Nucleus accumbens (tissue), 56 donors: ENCODE measurements around the gene TMEM43.

ENCODE experiments used
- DNase-seq, 56 donors: peaks; one replicate each; lab custom pipeline; 2025; lab: John Stamatoyannopoulos, UW

The TMEM43 gene

DNA sequence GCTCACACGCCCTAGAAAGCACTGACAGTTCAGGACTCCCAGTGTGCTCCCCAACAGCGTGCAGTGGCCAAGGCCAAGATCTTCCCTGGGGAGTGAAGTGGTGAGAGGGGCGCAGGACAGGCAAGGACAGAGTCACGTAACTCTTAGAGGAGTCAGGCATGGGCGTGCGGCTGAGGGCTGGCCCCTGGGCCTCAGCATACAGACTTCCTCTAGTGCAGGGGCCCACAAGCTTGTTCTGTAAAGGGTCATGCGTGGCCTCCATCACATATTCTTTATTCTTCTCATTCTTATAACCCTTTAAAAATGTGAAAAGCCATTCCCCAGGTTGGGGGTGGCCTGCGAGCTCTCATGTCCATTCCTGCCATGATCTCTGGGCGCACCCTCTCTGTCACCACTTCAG is 25.2 kb downstream of the TMEM43 start:
- DNase-seq, result no peak

DNA sequence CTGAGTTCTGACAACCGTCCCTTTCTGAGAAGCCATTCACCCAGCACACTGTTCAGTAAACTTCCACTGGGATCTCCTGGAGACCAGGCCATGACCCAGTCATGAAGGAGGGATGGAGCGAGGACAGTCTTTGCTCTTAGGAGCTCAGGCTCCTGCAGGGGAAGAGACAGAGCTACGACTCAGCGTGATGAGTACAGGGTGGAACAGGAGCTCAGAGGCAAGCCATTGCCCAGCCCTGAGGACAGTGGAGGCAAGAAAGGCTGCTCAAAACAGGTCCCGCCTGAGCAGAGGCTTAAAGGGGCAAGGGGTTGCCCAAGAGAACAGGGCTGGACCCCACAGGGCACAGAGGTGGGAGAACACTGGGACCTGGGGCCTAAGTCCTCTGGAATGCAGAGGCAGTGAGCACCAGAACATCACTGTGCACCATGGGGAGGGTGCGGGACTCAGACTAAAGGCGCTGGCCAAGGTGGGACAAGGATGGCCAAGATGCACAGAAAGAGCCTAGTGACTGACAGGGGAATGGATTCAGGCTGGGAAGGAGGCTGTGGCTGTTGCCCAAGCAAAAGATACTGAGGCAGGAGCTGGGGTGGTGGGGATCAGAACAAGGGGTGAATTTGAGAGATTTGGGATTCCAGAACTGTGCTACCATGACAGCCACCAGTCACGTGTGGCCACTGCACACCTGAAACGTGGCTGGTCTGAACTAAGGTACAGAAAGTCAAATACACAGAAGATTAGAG is 25.8 kb downstream of the TMEM43 start:
- DNase-seq, result no peak

DNA sequence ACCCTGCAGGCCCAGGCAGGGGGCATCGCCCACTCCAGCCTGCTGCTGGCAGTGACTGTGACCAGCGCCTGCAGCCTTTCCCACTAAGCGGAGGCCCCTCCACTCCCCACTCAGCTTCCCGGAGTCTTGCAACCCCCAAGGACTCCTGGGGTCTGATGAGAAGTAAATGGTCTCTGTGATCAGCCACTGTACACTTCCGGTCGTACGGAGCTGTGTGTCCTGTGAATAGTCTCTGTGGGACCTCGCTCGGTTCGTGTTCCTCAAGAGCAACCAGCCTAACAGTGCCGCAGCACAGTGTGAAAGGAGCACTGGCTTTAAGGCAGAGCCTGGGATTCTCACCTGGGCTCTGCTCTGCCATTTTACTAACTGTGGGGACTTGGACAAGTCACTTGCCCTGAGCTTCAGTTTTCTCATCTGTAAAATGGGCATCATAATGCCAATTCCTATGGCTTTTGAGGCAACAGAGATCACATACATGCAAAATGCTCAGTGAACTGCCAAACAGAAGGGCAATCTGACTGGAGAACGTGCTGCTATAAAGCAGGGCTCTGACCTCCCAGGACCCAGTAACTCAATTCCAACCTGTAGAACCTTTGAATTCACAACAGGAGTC is 26.7 kb downstream of the TMEM43 start:
- DNase-seq, result no peak

DNA sequence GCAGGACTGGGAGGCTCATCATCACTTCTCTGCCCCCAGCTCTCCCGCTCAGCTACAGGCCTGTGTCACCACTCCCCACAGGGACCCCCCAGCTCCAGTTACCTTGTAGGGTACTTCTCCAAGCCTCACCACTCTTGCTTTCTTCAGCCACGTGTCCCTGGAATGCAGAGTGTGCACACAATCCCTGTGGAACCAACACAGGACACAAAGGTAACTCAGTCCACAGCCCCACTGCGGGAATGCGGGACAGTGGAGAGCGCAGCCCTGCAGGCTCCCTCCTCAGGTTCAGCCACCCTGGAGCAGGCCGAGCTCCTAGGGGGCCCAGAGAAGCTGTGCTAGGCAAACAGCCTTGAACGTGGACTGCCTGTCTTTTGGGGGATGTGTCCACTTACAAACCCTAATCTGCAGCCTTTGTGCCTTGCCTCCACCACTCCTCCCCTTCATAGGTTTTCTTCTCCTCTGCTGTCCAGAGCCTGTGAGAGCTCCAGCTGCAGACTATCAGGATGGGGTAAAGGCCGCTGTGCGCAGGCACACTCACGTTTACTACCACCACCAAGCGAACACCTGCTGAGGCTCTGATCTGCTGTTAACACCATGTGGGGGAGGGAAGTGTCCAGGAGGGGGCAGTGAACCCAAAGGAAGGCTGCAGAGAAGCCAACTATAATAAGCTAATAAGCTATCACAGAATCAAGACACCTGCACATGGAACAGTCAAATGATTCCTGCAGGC is 27.5 kb downstream of the TMEM43 start:
- DNase-seq, result no peak

DNA sequence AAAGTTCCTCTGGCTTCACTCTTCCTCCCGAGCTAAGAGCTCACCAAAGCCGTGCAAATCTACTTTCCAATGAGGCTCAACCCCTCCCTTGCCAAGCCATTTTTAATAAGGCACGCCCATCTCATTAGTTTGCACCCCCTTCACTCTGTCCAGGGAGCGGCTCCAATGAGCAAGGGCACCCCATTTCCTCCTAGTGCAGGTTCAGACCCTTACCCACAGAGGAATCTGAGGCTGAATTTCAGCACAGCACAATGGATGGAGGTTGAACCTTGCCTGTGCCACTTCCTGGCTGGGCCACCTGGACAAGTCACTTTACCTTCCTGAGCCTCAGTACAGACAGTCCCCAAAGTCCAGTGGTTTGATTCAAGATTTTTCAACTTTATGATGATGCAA is 28.1 kb downstream of the TMEM43 start:
- no peak for DNase-seq

DNA sequence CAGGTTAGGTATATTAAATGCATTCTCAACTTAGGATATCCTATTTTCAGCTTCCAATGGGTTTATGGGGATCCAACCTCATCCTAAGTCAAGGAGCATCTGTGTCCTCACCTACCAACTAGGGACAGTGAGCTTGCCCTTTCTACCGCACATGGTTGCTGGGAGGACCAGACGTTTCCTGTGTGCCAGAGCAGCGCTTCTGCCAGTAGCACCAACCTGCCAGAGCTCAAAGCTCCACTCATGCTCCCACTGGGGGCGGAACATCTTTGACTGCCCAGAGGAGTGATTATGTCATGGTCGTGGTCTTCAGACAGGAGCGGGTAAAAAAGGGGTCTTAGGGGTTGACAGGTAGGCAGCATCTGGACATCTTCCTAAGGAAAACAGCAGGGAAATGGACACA is 28.8 kb downstream of the TMEM43 start:
- no peak for DNase-seq

DNA sequence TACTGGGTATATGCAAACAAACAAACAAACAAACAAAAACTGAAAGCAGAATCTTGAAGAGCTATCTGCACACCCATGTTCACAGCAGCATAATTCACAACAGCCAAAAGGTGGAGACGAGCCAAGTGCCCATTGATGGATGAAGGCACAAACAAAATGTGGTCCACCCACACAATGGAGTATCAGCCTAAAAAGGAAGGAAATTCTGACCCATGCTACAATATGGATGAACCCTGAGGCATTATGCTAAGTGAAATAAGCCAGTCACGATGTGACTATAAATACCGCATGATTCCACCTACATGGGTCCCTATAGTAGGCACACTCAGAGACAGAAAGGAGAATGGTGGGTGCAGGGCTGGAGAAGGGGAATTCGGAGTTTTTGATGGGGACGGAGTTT is 29.4 kb downstream of the TMEM43 start:
- DNase-seq, result no peak

DNA sequence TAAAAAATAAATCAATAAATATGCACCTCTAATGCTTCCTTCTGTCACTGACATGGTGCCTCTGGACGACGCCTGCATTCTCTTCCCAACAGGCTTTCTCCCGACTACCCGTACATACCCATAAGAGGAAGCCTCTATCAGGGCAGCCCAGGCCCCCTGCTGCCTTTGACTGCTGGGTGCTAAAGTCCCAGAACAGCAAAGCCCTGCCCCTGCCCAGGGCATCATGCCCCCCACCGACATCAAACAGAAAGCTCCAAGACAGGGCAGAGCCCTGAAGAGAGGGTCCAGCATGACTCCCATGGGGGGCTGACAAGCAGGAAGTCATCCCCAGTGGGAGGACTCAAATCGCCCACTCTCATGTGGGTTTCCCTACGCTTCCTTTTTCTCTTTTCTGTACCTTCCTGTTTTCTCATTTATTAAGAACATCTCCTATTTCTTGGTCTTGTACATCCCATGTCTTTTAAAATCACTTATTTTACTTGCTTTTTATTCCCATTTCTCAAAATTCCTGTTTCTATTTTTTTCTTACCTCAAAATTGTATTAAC is 30.1 kb downstream of the TMEM43 start:
- no peak for DNase-seq

DNA sequence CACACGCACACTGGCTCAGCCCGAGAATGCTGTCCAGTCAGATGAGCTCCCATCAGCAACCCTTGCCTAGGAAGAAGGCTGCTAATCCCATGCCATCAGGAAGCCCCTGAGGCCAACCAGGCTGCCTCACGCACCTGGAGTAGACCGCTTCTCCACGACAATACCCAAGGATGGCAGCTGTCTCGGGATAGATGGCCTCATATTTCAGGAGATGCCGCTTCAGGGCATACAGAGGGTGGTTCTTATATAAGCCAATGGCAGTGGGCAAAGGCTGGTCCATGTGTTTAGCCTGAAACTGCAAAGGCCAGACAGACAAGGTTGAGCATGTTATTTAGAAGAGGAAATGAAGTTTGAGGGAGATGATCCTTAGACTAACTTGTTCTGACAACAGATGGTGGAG is 31.3 kb downstream of the TMEM43 start:
- no peak for DNase-seq

DNA sequence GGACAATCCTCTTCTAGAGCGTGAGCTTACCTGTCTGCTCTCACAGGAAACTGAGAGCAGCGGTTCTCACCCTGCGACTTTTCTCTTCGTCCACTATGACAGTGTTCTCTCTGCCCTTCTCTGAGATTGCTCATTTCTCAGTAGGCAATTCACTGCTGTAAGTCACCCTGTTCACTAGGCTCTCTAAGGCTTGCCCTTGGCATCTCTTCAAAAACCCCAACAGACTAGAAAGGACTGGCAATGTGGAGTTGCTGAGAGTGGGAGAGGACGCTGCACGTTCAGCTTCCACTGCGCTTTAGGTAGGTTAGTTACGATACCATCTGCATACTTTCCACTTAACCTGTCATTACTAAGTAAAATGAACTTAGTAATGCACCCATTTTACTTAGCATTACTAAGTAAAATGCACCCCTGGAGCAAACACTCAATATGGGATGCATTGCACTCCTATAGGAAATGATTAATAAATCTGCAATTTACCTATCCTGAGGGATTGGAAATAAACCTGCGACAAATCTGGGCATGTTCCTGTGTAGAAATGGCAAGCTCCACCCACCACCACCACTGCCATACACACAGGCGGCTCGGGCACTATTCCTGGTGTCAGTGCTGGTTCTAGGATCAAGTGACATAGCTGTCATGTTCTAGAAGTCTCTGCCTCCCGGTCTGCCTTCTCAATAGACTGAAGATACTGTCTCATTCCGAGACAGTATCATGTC is 32.1 kb downstream of the TMEM43 start:
- DNase-seq, result no peak

DNA sequence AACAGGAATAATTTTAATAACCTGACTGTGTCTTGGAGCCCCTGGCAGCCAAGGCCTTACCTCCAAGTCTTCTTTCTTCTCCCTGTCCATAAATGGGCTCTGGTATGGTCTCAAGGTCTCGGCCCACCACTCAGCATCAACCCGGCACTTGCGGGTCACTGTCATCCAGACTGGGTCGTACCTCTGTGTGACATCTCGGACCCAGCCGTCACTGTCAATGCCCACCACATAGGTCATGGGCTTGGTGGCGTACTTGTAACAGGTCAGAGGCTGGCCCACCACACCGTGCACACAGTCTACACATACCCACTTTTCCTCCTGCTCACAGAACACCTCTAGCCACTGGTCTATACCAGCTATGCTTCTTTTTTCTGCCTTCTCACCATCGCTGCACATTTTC is 33.1 kb downstream of the TMEM43 start:
- no peak for DNase-seq

DNA sequence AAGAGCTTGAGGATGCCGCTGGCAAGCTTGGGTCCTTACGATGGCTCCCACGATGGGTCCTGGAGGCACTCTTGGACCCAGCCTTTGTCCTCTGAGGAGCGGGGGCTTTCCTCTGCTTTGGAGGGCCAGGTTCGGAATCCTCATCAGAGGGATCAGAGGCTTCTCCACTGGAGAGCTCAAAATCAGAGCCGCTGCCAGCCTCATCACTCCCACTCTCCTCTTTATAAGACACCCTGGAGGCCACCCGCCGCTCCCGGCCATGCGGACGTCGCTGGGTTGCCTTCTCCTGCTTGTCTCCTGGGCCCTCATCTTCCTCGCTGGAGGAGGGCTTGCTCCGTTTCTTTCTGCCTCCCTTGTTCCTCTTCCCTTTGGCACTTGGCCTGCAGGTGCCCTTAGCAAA is 33.5 kb downstream of the TMEM43 start:
- no peak for DNase-seq

DNA sequence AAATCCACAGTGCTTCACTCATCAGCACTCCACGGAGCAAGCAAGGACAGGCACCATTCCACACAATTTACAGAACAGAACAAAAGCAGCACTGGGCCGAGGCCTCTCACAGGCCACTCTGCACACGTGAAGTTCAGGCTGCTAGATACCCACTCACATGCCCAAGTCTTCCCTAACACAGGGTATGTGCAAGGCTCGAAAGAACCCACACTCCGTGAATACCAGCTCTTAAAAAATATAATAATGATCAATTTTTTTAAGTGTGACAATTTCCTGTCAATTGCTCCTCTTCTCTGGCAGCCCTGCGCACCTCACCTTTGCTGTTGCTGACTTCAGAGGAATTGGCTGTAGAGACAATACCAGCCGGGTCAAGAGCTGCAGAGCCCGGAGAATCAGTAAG is 34.6 kb downstream of the TMEM43 start:
- no peak for DNase-seq

DNA sequence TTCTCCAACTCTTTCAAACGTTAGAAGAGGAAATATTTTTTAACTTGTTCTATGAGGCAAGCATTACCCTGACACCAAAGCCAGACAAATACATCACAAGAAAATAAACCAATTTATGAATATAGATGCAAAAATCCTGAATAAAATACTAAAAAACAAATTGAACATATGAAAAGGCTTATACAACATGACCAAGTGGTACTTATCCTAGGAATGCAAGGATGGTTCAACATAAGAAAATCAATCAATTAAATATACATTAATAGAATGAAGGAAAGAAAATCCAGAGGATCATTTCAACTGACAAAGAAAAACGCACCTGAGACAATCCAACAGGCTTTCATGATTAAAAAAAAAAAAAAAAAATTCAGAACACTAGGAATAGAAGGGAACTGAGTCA is 36.4 kb downstream of the TMEM43 start:
- DNase-seq, result no peak

DNA sequence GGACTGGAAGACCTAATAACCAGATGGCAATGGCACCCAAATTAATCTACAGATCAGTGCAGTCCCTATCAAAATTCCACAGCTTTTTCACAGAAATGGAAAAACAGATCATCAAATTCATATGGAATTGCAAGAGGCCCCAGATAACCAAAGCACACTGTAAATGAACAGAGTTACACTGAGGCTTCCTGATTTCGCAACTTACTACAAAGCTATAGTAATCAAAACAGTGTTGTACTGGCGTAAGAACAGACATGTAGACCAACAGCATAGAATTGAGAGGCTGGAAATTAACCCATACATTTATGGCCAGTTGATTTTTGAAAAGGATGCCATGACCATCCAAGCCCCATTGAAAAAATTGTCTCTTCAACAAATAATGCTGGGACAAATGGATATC is 37.3 kb downstream of the TMEM43 start:
- DNase-seq, result no peak

DNA sequence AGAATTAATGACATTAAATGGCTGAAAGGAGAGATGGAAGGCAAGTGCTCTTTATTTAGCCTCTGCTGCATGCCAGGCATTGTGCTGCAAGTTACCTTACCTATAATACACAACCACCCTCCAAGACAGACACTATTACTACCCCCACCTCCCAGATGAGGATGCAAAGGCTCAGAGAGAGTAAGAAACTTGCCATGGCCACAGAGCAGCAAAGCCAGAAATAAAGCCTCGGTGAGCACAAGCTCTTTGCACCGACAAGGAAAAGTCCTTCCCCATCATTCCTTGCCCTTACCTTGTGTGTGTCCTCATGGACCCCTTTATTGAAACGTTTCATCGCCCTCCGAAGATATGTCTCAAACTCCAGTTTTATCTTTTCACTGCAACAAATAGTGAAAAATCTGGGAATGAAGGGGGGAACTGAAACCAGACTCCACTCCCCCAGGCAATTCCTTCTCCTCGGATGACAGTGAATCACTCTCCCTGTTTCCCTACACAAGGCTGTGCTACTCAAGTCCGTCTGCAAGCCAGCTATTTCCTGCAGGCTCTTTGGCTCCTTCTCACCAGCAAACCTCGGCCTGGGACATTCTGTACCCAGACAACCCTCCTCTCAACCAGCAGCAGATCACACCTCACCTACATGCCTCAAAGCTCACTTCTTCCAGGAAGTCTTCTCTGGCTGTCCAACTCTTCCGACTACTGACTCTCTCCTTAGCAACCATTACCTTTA is 42.2 kb downstream of the TMEM43 start:
- DNase-seq, result no peak

DNA sequence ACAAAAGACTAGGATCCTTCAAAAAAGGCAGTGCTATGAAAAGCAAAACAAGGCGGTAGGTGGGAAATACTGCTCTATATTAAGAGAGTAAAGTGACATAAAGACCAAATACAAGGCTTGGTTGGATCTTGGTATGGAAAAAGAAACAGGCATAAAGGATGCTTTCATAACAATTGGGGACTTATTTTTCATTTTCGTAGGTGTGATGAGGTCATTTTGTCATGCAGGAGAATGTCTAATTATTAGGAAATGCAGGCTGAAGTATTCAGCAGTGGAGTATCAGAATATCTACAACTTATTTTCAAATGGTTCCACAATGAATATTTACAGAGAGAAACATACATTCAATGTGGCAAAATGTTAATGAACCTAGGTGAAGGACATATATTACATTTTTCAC is 44.6 kb downstream of the TMEM43 start:
- no peak for DNase-seq

DNA sequence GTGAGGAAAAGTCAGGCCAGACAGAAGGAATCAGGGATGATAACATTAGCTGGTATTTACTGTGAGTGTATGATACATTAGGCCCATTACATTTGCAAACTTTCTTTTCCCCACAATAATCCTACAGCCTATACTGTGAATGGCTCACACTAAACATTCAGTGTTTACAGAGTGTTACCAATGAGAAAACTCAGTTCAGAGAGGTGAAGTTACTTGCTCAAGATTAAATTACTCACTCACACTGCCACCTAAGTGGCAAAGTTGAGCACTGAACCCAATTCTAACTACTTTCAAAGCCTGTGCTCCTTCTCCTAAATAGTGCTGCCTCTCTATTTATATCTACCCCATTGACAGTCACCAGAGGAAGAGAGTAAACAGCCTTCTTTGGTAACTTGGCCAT is 45.0 kb downstream of the TMEM43 start:
- no peak for DNase-seq

DNA sequence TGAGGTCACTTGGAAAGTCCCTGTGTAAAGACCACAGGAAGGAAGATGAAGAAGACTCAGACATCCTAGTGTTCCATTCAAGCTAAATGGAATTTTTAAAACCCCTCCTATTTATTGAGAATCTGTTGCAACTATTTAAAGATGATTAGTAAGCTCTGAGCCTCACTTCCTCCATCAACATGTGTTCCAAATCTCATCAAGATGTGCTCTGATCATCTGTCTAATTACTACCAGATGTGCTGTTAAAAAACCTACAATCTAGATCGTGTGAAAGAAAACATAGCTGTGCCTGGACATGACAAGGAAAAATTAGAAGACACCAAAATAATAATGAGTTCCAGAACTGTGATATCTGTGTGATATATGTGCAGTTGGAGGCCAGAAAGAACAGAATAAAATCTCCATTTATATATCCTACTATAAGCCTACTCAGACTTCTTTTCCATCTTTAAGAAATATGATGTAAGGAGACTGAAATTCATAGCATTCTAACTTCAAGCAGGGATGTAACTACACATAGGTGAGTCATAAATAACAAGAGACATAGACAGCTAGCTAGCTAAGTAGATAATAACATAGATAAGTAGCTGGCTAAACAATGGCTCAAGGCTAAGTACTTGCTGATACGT is 45.8 kb downstream of the TMEM43 start:
- DNase-seq, result no peak

DNA sequence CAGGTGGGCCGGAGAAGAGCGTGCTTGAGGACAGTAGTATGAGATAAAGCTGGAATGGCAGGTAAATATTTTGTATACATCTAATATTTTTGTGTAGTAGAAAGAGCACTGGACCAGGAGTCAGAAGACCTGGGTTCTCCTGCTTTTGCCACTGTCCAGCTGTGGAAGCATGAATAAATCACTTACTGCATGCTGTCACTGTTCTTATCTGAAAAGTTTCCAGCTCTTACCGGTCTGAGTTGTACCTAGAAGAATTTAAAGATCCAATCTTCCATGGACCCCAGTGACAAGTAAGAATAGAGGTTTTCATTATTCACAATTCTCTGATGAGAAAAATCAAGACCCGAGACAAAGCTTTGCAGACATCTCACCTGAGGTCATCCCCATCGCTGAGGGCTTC is 47.6 kb downstream of the TMEM43 start:
- DNase-seq, result no peak
